Kidney (tissue), 14 donors: ENCODE results near the gene MISP. TPM values are rescaled to one million over a fixed set of nuclear protein-coding genes. Genes with fewer than 3 reads are reported as not detected.

Experiments used
- DNase-seq, 5 donors: peaks; one replicate each; pipeline ENCODE4 v3.0.0-alpha.2; 2013 to 2020
- FAIRE-seq: peaks from 2 replicates; lab custom pipeline; 2012; peaks lifted over from hg19 to GRCh38; lab: Jason Lieb, UNC
- H3K27ac ChIP-seq, 2 donors: one replicate each; pipeline ENCODE4 v1.7.0; 2013; ENCODE audit warnings: low read depth in 2 of 2, low read length in 2 of 2, inconsistent platforms in 1 of 2
- H3K27me3 ChIP-seq: one replicate; pipeline ENCODE4 v1.7.1; 2013; ENCODE audit warnings: low read length, inconsistent platforms; ENCODE audit not compliant: control insufficient read depth, insufficient read depth
- H3K36me3 ChIP-seq, 3 donors: one replicate each; pipeline versions ENCODE4 v1.7.0 to v1.7.1; 2013; ENCODE audit warnings: low read length in 3 of 3, control low read depth in 1 of 3, inconsistent platforms in 1 of 3; ENCODE audit not compliant: insufficient read depth in 3 of 3, control insufficient read depth in 2 of 3
- H3K4me1 ChIP-seq, 3 donors: one replicate each; pipeline versions ENCODE4 v1.7.0 to v1.7.1; 2013; ENCODE audit warnings: low read length in 3 of 3, inconsistent platforms in 1 of 3, low read depth in 1 of 3; ENCODE audit not compliant: control insufficient read depth in 2 of 3, insufficient read depth in 2 of 3
- H3K4me3 ChIP-seq, 3 donors: one replicate each; pipeline versions ENCODE4 v1.7.0 to v1.8.1; 2013; ENCODE audit warnings: low read length in 3 of 3, control low read depth in 1 of 3, inconsistent platforms in 1 of 3
- H3K9ac ChIP-seq, 3 donors: one replicate each; pipeline versions ENCODE4 v1.7.0 to v1.7.1; 2013; ENCODE audit warnings: low read length in 3 of 3, control low read depth in 1 of 3, inconsistent platforms in 1 of 3
- H3K9me3 ChIP-seq, 3 donors: one replicate each; pipeline versions ENCODE4 v1.7.0 to v1.7.1; 2013; ENCODE audit warnings: low read length in 3 of 3, control low read depth in 1 of 3, inconsistent platforms in 1 of 3; ENCODE audit not compliant: control insufficient read depth in 2 of 3, insufficient read depth in 1 of 3
- CTCF ChIP-seq: IDR thresholded peaks from 3 replicates; pipeline ENCODE4 v1.5.1; 2012; ENCODE audit warnings: mild to moderate bottlenecking, moderate library complexity, borderline replicate concordance; ENCODE audit not compliant: insufficient read depth; ENCODE audit errors: extremely low read depth
- intact Hi-C: fragments of 100-400 bp; cut with DNase I; formaldehyde crosslinking; loops from one replicate; pipeline ENCODE4 v1.11.1; 2022
- polyA plus RNA-seq: library from polyadenylated mRNA; stranded (reverse); fragments of 350-450 nt; fragmentation: Illumina TruSeq; extraction: RNeasy Lipid Tissue Mini Kit (QIAGEN cat#74804); gene quantifications from one replicate; pipeline ENCODE4 v1.2.3, GENCODE V29; 2014; ENCODE audit warnings: low read depth, low replicate concordance; ENCODE audit not compliant: insufficient read depth
- total RNA-seq: library from RNA; stranded (reverse); fragmentation: NEBNext Ultra II Directional; extraction: Animal tissue kit (Norgen Biotek cat#: 25700); gene quantifications from one replicate; pipeline ENCODE4 v1.2.1, GENCODE V29; 2021
- donor health status: control.
- donor health status: control.
- donor health status: control.
- donor health status: control.
- donor health status: control.
- donor health status: DM: yes; HTN: yes; CAD: no.
- donor health status: Normal renal cell carcinoma (clear cell type).

Gene MISP
- total and polyA plus RNA-seq, 2 donors from 2014 or later, result 17.8 to 19.6 TPM

DNA sequence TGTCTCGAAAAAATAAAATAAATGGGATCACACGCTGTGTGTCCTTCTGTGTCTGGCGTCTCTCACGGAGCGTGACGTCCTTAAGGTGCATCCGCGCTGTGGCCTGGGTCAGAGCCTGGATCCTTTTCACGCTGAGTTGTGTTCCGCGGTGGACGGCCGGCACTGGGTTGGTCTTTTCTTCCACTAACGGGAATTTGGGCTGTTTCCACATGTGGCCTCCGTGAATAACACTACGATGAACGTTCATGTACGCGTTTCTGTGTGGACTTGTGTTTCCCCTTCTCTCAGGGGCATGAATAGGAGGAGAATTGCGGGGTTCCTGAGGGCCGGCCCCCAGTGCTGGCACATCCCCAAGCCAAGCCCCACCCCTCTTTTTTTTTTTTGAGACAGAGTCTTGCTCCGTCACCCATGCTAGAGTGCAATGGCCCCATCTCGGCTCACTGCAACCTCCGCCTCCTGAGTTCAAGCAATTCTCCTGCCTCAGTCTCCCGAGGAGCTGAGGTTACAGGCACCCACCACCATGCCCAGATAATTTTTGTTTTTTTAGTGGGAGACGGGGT lies 40.2 kb downstream of the MISP start:
- H3K9me3 ChIP-seq, result no peaks in the 10 kb centered on the region
- H3K27me3 ChIP-seq, result no peaks in the 10 kb centered on the region
- H3K4me3 ChIP-seq, result no peak overlapping the region
- H3K36me3 ChIP-seq, result no peaks in the 10 kb centered on the region
- TF ChIP-seq CTCF, result no peak
- FAIRE-seq, result no peak
- no peak overlapping the region for H3K9ac ChIP-seq
- H3K27ac ChIP-seq, result peak overlapping the region in 1 of 2 donors; percentile 32
- peak in 1 of 5 donors; percentile 61 for DNase-seq
- intact Hi-C loops, result no loop called here
- H3K4me1 ChIP-seq, result peaks cover 0 to 9% (median 0%) of the 10 kb centered on the region in 3 donors

DNA sequence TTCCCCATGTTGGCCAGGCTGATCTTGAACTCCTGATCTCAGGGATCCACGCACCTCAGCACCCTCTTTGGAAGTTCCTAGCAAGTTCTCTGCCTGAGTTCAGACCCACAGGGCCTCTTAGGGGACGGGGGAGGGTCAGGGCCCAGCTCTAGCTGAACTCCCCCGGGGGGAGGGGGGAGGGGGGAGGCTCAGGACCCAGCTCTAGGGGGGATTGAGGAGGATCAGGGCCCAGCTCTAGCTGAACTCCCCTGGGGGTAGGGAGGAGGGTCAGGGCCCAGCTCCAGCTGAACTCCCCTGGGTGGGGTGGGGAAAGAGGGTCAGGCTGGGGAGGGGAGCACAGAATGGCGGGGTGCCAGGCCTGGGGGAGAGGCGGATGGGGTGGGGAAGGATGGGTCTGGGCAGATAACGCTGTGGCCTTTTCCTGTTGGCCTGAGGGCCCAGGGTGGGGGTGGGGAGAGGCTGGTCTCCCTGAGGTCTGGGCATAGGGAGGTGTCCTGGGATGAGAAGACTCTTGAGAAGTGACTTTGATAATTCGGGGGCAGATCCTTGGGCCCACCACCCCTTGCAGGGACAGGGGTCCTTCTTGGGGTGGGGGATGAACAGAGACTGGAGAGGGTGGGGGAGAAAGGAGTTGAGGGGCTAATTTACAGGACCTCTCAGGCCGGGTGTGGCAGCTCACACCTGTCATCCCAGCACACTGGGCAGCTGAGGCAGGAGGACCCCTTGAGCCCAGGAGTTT lies 40.8 kb downstream of the MISP start:
- no peaks in the 10 kb centered on the region for H3K27me3 ChIP-seq
- intact Hi-C loops, result no loop called here
- FAIRE-seq, result no peak
- H3K36me3 ChIP-seq, result no peaks in the 10 kb centered on the region
- TF ChIP-seq CTCF, result no peak
- peak in 2 of 5 donors; percentile 76 to 78 for DNase-seq
- no peak overlapping the region for H3K4me3 ChIP-seq
- peak overlapping the region; percentile 32 to 65 for H3K27ac ChIP-seq
- H3K9ac ChIP-seq, result peak overlapping the region in 1 of 3 donors; percentile 7
- no peaks in the 10 kb centered on the region for H3K9me3 ChIP-seq
- peaks cover 0 to 9% (median 0%) of the 10 kb centered on the region in 3 donors for H3K4me1 ChIP-seq

- H3K4me1 ChIP-seq, result peaks cover 0 to 9% (median 0%) of the 10 kb centered on the region in 3 donors
- intact Hi-C loops, result no loop called here
These were observed 41.5 kb downstream of the MISP start for GRCh38 chr19:792306-792885.

More at GRCh38 chr19:792306-792885, 41.5 kb downstream of the MISP start:
- TF ChIP-seq CTCF, result no peak
- Histone ChIP-seq H3K36me3 (no peaks in the 10 kb centered on the region), H3K27me3 (no peaks in the 10 kb centered on the region), H3K27ac (peak overlapping the region in 1 of 2 donors; percentile 65), H3K9ac (peak overlapping the region in 1 of 3 donors; percentile 7), H3K9me3 (no peaks in the 10 kb centered on the region), H3K4me3 (no peak overlapping the region)
- FAIRE-seq (no peak), DNase-seq (peak in 1 of 5 donors; percentile 61)
